Fibroblast of skin of abdomen (primary cell): ENCODE measurements around the gene IL11.
A peak's percentile ranks its signal among the peaks of the same experiment; 100 is the strongest.
"Not testable (repeated sequence)": the region's sequence is repeated elsewhere in the genome, so short reads cannot be mapped to it uniquely, and the experiment has no call there.

Experiments
- DNase-seq: peaks from one replicate; pipeline ENCODE4 v3.0.0-alpha.2; 2013

IL11 gene

DNA sequence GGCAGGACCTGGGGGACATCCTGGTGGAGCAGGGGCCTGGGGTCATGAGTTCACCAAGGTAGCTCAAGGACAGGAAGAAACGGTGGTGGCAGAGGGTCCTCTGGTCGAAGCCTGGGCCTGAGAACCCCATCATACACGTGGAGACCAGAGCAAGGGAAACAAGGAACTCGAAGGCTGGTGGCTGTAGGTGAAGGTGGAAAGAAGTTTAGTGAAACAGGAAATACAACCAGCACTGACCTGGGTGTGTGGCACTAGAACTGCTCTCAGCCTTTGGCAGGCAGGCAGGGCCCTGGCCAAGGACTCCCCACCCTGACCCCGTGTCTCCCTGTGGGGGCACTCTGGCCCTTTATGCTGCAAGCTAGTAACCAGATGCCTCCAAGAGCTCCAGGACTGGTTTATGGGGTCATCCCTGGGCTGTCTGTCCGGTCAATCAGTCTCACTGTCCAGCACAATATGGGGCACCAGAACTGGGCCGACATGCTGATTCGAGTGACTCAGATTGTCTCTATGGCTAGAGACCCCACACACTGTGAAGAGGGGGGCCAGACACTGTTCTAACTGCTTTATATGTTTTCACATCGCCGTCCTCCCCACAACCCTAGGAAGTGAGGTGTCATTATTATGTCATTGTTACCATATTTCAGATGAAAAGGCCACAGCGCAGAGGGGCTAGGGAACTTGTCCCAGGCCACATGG is 19.5 kb downstream of the IL11 start:
- no peak for DNase-seq

DNA sequence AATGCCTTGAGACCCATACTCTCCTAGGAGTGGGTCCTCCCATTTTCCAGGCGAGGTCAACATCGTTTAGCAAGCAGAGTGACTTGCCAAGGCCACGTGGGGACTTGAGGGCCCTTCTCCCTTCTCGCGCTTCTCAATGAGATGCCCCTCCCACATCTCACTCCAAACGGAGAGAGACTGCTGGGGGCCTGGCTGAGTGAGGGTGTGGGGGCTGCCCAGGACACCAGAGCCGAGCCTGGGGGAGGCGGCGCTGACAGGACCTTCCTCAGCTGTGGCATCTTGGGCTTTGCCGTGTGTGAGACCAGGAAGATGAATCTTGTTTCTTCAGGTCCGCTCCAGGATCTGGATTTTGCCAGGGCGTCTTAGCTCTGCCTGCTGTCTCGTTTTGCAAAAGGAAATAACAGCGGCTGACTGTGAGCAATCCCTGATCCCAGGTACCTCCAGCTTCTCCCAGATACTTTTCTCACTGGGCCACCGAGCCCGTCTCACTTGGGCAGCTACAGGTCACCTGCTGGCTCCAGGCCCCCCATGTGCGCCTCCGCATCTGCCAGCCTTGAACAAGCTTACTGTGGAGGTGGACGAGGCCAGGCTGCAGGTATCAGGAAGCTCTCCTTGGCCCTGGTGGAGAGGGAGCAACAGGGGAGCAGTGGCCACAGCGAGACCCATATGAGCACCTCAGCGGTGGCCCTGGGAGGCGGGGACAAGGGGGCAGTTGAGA is 21.8 kb downstream of the IL11 start:
- DNase-seq = no peak

- no peak for DNase-seq
These were observed 22.7 kb downstream of the IL11 start for GRCh38 chr19:55347442-55348009.

GRCh38 chr19:55346725-55347441 is 23.4 kb downstream of the IL11 start:
- DNase-seq = no peak

DNA sequence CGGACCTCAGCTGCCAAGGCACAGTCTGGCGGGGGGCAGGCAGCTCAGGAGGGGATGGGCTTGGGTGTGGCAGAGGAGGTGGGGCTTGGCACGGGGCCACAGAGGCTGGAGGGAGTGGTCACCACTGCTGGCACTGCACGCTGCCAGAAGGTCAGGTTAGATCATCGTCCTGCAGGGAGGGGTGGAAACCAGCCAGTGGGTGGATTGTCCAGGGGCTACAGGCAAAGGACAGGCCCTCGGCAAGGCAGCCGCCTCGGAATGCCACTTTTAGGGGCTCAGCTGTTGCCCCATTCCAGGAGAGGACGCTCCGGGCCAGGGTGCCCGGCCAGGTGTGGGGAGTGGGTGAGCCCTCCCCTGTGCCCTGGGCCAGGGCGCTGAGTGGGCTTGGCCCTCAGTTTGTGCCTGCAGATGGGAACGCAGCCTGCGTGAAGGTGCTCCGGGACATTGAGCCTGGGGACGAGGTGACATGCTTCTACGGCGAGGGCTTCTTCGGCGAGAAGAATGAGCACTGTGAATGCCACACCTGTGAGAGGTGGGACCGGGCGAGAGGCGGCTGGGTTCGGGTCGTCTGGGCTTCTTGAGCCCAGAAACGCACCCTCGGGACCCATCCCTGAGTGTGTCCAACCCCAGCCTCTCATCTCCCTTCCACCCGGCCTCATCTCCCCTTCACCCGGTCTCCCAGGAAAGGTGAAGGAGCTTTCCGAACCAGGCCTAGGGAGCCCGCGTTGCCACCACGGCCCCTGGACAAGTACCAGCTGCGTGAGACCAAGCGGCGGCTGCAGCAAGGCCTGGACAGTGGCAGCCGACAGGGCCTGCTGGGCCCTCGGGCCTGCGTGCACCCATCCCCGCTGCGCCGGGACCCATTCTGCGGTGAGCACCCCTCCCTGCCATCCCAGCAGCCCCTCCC is 24.2 kb downstream of the IL11 start:
- no peak for DNase-seq

DNA sequence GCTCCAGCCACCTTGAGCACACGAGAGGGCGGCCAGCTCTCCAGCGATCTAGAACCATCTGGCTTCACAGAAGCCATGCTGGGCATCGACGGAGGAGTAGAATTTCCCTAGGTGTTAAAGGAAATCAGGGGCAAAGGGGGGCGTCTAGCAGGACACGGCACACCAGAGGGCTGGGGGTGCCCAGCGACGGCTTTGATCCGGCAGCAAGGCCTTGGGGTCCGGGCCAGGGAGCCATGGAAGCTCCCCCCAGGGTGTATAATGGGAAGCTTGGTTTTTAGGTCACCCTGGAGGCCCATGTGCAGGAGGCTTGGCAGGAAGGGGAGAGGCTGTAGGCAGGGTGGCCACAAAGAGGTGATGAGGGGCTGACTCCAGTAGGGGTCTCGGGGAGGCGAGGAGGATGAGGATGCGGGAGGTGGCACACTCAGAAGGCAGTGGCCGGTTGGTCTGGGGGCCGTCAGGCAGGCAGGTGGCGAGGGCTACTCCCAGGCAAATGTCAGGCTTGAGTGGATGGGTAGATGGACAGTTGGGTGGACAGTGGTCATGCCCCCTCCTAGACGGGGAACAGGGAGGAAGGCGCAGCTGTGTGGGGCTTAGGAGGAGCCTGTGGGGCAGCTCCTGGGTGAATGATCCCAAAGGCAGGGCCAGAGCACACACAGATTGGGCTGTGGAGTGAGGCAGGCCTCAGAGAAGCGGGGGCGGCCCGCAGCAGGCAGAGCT is 25.0 kb downstream of the IL11 start:
- DNase-seq = no peak

DNA sequence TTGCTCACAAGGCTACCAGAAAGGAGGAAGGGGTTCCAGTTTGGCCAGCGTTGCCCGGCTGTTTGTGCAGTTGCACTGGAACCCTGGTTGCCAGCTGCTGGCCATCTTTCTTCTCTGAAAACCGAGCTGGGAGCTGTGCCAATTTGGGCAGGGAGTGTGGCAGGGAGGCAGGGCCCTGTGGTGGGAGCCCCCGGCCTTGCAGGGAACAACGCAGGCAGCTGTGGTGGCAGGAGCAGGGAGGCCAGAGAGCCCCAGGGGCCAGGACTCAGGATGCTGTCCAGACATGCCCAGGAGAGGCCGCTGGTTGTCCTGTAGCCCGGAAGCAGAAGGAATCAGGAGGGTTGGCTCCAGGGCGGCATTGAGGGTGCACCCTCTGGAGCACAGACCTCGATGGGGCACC is 25.8 kb downstream of the IL11 start:
- no peak for DNase-seq

DNA sequence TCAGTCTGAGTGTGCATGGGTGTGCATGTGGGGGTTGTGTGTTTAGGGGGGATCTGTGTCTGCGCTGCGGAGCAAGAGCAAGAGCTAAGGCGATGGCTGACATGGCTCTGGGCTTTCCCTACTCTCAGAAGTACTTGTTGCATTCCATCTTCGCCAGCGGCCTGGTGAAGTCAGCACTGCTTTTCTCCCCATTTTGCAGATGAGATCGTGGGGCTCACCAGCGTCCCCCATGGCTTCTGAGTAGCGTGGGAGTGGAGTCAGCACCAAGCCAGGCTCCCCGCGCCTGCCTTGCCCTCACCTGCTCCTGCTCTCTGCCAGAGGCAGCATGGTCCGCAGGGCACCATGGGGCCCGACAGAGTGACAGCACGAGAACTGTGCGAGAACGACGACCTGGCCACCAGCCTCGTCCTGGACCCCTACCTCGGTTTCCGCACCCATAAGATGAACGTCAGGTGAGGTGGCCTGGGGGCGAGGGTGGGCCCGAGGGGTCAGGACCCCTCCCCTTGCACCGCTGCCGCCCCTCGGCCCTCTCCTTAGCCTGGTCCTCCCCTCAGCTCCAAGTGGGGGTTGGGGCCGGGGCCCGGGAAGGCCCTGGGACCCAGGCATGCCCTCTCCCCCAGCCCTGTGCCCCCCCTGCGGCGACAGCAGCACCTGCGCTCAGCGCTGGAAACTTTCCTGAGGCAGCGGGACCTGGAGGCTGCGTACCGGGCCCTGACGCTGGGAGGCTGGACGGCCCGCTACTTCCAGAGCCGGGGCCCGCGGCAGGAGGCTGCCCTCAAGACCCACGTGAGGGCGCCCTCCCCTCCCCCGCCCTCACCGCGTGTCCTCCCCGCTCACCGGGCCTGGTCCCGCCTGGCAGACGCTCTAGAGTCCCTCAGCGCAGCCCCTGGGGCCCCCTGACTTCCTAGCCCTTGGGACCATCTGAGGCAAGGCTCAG is 28.4 kb downstream of the IL11 start:
- no peak for DNase-seq

DNA sequence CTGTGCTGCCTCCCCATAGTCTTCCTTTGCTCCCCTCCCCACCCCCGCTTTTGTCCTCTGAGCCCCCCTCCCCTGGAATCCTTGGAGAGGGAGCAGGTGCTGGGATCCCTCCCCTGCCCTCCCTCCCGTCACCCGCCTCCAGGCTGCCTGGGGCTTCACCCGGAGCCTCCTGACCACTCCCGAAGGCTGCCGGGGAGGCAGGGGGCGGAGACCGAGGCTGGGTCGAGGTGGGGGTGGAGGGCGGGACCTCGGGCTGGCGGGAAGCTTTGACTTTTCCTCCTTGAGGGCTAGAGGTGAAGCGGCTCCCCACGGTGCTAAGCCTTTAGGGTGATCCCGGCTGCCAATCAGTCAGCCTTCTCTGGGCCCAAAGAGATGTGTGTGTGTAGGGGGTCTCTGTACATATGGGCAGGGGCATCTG is 29.1 kb downstream of the IL11 start:
- DNase-seq = peak; percentile 47

GRCh38 chr19:55340784-55341147 is 29.5 kb downstream of the IL11 start:
- no peak for DNase-seq

DNA sequence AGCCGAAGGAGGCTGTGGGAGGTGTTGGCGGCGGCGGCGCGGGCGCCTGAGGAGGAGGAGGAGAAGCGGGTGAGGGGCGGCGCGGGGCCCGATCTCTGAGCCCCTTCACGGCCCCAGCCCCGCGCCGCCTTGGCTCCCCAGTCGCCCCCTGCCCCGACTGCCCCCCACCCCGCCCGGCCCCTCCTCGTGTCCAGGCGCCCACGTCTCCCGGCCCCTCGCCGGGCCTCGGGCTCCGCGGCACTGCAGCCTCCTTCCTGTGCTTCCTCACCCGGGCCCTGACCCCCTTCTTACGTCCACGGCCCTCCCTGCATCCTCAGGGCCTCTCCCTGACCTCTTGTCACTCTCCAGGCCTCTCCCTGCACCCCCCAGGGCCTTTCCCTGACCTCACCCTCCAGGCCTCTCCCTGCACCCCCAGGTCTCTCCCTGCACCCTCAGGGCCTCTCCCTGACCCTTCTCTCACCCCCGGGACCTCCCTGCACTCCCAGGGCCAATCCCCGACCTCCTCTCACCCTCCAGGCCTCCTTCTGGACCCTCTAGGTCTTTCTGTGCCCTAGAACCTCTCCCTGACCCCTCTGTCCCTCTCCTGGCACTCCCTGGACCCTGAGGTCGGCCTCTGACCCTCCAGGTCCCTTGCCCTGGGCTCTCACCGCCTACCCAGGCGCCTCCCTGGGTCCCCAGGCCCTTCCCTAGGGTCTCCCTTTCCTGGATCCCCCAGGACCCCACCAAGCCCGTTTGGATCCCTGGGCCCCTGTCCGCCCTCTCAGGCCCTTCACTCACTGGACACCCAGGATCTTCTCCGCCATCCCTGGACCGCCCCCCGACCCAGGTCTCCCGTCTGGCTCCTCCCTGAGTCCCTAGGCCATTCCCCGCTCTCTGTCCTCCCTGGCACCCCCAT is 30.1 kb downstream of the IL11 start:
- DNase-seq = no peak

DNA sequence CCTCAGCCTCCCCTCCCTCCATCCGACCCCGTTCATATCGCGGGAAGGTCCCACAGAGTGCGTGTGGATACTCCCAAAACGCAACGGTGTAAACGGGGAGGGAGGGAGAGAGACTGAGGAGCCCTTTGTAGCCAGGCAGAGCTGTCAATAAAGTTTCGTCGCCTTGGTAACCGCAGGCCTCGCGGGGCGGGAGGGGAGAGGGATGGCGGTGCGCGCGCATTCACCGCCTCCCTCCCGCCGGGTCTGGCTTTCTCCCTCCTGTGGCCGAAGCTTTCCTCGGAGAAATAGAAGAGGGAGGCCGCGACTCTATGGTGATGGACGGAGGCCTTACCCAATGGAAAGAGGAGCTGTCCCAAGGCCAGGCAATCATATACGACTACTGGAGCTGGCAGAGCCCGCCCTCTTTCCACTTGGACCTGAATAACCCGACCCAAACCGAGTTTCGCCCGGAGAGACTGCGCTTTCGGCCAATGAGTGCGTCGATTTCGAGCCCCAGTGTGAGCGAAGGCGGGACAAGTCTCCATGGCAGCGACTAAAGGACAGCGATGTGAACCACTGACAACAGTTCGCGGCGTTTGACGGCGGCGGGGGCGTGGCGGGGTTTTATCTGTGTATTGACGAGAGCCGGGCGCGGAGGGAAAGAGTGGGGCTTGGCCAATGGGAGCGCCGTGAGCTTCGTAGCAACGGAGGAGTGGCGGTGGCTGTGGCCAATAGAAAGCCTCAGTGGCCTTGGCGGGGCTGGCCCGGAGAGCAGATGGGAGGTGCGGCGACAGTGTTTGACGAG is 31.0 kb downstream of the IL11 start, which contains the start of gene KMT5C:
Gene KMT5C (plus strand): TSS at position 772 of the 784 bp plus-strand sequence. CDS start 2,061 bp downstream, outside the sequence.
- DNase-seq = peak; percentile 100

DNA sequence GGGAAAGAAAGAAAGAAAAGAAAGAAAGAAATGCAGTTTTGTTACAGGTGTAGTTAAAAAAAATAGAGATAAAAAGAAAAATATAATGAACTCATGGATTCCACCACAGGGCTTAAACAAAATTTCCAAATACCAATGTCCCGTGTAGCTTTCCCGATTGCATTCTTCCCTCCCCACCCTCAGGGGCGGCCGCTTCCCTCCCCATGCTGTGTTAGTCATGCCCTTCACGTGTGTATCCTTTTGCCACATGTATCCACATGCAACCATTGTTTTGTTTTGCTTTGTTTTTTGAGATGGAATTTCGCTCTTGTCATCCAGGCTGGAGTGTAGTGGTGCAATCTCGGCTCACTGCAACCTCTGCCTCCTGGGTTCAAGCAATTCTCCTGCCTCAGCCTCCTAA is 34.2 kb downstream of the IL11 start:
- DNase-seq = peak; percentile 36

- no peak for DNase-seq
These were observed 36.4 kb downstream of the IL11 start for GRCh38 chr19:55333870-55334269.

GRCh38 chr19:55329791-55330190 is 40.5 kb downstream of the IL11 start:
- DNase-seq = peak; percentile 47

DNA sequence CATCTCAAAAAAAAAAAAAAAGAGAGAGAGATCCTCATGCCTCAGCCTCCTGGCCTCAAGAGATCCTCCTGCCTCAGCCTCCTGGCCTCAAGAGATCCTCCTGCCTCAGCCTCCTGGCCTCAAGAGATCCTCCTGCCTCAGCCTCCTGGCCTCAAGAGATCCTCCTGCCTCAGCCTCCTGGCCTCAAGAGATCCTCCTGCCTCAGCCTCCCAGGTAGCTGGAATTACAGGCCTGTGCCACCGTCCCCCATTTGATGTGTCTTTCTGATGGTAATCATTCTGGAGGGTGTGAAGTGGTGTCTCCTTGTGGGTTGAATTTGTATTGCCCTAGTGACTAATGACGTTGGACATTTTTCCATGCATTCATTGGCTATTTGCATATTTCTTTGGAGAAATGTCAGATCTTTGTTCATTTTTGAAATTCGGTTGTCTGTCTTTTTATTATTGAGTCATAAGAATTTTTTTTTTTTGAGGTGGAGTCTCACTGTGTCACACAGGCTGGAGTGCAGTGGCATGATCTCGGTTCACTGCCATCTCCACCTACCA is 41.4 kb downstream of the IL11 start:
- not testable (repeated sequence) for DNase-seq

DNA sequence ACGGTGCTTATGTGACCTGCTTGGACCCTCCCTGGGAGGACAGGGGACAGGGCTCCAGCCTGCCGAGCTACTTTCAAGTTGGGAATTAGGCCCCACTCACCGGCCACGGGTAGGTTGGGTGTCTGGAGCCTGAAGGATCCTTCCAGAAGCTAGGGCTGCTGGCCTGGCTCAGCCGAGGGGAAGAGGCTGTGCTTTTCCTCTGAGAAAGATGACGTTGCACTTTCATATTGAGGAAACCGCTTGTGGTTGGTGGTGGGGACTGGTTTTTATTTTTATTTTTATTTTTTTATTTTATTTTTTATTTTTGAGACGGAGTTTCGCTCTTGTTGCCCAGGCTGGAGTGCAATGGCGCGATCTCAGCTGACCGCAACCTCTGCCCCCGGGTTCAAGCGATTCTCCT is 45.1 kb downstream of the IL11 start, which contains the start of gene TMEM150B:
Gene TMEM150B (minus strand): TSS at position 170 of the 400 bp plus-strand sequence. CDS start 4,305 bp downstream, outside the sequence.
- no peak for DNase-seq

GRCh38 chr19:55324662-55325061 is 45.6 kb downstream of the IL11 start:
- DNase-seq = no peak
